ENCODE data around the gene APPBP2. TPM values are rescaled to one million over a fixed set of nuclear protein-coding genes. Genes with fewer than 3 reads are reported as not detected.
"Not testable (repeated sequence)": the region's sequence is repeated elsewhere in the genome, so short reads cannot be mapped to it uniquely, and the experiment has no call there.

Gene APPBP2
- total and polyA plus RNA-seq, 3 experiments from 2014 or later: 21.0 to 29.5 (median 27.7) TPM

DNA sequence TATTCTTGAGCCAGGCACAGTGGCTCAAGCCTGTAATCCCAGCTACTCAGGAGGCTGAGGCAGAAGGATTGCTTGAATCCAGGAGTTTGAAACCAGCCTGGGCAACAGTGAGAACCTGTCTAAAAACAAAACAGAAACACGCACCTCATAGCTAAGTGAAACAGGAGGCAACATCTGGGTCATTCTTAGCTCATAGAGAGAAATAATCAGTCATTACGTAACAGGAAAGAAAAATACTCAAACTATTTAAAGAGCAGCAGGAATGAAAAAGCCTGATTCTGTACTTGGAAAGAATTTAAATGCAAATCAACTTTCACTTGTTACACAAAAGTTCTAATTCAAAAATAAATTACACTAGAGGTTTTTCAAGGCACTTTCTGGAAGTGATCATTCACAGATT lies 86.5 kb downstream of the APPBP2 start:
- H3K27me3 ChIP-seq (ENCODE audit: insufficient read depth, low read length, poor library complexity, severe bottlenecking): no peaks in the 10 kb centered on the region
- no peak overlapping the region for H3K27ac ChIP-seq (ENCODE audit: low read depth, low read length)
- H3K9me3 ChIP-seq (ENCODE audit: low read length): no peaks in the 10 kb centered on the region
- H3K4me3 Mint-ChIP-seq: no peak overlapping the region
- no peak overlapping the region for H3K4me3 ChIP-seq (ENCODE audit: low read length)
- no peak for DNase-seq
- no peaks in the 10 kb centered on the region for H3K36me3 ChIP-seq (ENCODE audit: insufficient read depth, low read length)
- H3K9me3 Mint-ChIP-seq: no peaks in the 10 kb centered on the region
- ChIA-PET CTCF (no interaction called here), POLR2A (no interaction called here)
- peaks cover 0 to 8% of the 10 kb centered on the region in 2 donors for H3K27me3 Mint-ChIP-seq
- no peak overlapping the region for H3K27ac Mint-ChIP-seq
- H3K4me1 Mint-ChIP-seq: peaks cover 0 to 5% (median 4%) of the 10 kb centered on the region in 3 donors
- no peaks in the 10 kb centered on the region for H3K4me1 ChIP-seq (ENCODE audit: insufficient read depth, low read length)
- H3K36me3 Mint-ChIP-seq: peaks cover 0 to 2% (median 0%) of the 10 kb centered on the region in 3 donors

DNA sequence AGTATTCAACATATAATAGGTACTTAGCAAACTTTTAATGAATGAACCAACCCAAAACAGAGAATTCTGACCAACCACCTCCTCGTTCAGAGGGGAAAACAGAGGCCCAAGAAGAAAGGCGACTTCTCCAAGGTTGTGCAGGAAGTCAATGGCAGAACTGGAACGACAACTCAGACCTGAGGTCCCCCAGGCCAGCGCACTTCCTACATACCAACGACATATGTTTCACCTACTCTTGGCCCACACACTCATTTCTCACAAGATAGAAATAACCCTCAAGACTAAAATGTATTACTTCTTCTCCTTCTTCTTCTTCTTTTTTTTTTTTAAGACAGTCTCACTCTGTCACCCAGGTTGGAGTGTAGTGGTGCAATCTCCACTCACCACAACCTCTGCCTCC lies 89.4 kb downstream of the APPBP2 start:
- H3K4me1 ChIP-seq (ENCODE audit: insufficient read depth, low read length): no peaks in the 10 kb centered on the region
- DNase-seq: no peak
- Mint-ChIP-seq H3K27ac (no peak overlapping the region), H3K36me3 (no peaks in the 10 kb centered on the region), H3K9me3 (no peaks in the 10 kb centered on the region), H3K27me3 (peaks cover 9 to 18% of the 10 kb centered on the region in 2 donors), H3K4me1 (peaks cover 0 to 5% (median 4%) of the 10 kb centered on the region in 3 donors), H3K4me3 (no peak overlapping the region)
- no peaks in the 10 kb centered on the region for H3K36me3 ChIP-seq (ENCODE audit: insufficient read depth, low read length)
- CTCF ChIA-PET: interaction anchor here (0.8 kb wide), 1 partner anchor 283 kb away, joined by 3 read pairs; no protein-coding TSS in a partner anchor
- no peak overlapping the region for H3K4me3 ChIP-seq (ENCODE audit: low read length)
- H3K27me3 ChIP-seq (ENCODE audit: insufficient read depth, low read length, poor library complexity, severe bottlenecking): no peaks in the 10 kb centered on the region
- H3K27ac ChIP-seq (ENCODE audit: low read depth, low read length): no peak overlapping the region
- no peaks in the 10 kb centered on the region for H3K9me3 ChIP-seq (ENCODE audit: low read length)
- POLR2A ChIA-PET: no interaction called here

DNA sequence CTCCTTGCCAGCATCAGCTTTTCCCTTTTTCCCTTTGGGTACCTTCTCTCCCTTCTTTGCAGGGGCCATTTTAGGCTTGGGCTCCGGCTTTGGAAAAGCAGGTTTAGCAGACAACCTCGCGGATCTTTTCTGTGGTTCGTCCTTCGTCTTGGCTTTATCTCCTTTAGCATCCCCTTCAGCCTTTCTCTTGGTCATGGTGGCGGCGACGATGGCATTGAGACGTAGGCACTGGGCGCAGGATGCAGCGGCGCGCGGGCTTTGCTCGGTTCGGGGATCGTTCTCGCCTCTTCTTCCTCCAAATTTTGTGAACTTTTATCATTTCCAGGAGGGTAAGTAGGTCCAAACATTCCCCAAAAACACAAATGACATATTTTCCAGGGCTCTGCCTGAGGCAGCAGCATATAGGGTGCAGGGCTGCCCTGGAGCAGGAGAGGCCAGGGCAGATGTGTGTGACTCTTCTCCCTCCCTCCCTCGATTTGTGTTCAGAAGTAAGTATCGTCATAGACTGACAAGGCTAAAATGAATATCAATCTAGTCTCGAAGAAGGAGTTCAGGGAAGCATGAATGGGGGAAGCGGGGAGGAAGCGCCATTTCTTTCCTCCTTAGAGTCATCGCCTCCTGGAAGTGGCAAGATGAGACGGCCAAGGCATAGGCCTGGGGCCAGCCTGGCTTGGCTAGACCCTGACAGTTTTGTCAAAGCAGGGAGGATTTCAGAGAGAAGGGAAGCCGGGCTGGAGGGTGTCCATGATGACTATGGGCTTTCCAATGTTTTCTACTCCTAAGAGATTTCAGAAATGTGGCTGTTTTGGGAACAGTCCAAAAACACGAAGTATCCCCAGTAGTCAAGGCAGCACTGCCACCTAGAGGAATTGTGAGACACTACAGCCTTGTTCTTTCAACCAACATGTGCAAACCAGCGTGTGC lies 90.5 kb downstream of the APPBP2 start:
- no peak overlapping the region for H3K27ac Mint-ChIP-seq
- H3K4me1 ChIP-seq (ENCODE audit: insufficient read depth, low read length): no peaks in the 10 kb centered on the region
- H3K4me1 Mint-ChIP-seq: peaks cover 0 to 5% (median 4%) of the 10 kb centered on the region in 3 donors
- H3K4me3 Mint-ChIP-seq: no peak overlapping the region
- H3K4me3 ChIP-seq (ENCODE audit: low read length): no peak overlapping the region
- no peaks in the 10 kb centered on the region for H3K36me3 ChIP-seq (ENCODE audit: insufficient read depth, low read length)
- H3K27me3 ChIP-seq (ENCODE audit: insufficient read depth, low read length, poor library complexity, severe bottlenecking): no peaks in the 10 kb centered on the region
- peak; percentile 17 to 70 (median 56) for DNase-seq
- peaks cover 9 to 18% of the 10 kb centered on the region in 2 donors for H3K27me3 Mint-ChIP-seq
- H3K9me3 ChIP-seq (ENCODE audit: low read length): no peaks in the 10 kb centered on the region
- no peak overlapping the region for H3K27ac ChIP-seq (ENCODE audit: low read depth, low read length)
- H3K9me3 Mint-ChIP-seq: no peaks in the 10 kb centered on the region
- ChIA-PET CTCF (interaction anchor here (0.8 to 1.3 kb wide), 2 partner anchors 14 to 282 kb away, joined by 3 read pairs; no protein-coding TSS in a partner anchor), POLR2A (no interaction called here)
- H3K36me3 Mint-ChIP-seq: peaks cover 0 to 3% (median 0%) of the 10 kb centered on the region in 3 donors

DNA sequence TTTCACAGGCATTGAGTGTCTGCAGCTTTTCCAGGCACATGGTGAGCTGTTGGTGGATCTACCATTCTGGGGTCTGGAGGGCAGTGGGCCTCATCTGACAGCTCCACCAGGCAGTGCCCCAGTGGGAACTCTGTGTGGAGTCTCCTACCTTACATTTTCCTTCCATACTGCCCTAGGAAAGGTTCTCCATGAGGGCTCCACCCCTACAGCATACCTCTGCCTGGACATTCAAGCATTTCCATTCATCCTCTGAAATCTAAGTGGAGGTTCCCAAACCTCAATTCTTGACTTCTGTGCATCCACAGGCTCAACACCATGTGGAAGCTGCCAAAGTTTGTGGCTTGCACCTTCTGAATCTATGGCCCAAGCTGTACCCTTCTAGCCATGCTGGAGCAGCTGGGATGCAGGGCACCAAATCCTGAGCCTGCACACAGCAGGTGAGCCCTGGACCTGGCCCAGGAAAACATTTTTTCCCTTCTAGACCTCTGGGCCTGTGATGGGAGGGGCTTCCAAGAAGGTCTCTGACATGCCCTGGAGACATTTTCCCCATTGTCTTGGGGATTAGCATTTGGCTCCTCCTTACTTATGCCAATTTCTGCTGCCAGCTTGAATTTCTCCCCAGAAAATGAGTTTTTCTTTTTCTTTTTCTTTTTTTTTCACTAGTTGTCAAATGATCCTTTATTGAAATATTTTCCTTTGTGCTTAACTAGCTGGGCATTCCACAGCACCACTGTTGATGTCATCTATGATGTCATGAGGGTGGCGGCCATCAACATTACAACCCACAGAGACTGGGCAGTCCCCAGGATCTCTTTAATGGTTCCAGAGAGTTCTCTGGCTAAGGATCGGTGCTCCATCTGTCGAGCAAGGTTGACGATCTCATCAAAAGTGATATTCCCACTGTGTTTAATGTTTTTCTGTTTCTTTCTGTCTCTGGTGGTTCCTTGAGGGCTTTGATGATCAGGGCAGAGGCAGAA lies 92.7 kb downstream of the APPBP2 start:
- H3K27ac ChIP-seq (ENCODE audit: low read depth, low read length); H3K9me3 ChIP-seq (ENCODE audit: low read length); H3K36me3 ChIP-seq (ENCODE audit: insufficient read depth, low read length); H3K9me3 Mint-ChIP-seq; DNase-seq; H3K27me3 ChIP-seq (ENCODE audit: insufficient read depth, low read length, poor library complexity, severe bottlenecking); H3K4me1 Mint-ChIP-seq; H3K4me3 ChIP-seq (ENCODE audit: low read length); H3K4me3 Mint-ChIP-seq; POLR2A ChIA-PET; H3K36me3 Mint-ChIP-seq; H3K27ac Mint-ChIP-seq; H3K4me1 ChIP-seq (ENCODE audit: insufficient read depth, low read length): not testable (repeated sequence)
- CTCF ChIA-PET: interaction anchor here (1.4 kb wide), 1 partner anchor 12 kb away, joined by 4 read pairs; no protein-coding TSS in a partner anchor
- peaks cover 9 to 18% of the 10 kb centered on the region in 2 donors for H3K27me3 Mint-ChIP-seq

DNA sequence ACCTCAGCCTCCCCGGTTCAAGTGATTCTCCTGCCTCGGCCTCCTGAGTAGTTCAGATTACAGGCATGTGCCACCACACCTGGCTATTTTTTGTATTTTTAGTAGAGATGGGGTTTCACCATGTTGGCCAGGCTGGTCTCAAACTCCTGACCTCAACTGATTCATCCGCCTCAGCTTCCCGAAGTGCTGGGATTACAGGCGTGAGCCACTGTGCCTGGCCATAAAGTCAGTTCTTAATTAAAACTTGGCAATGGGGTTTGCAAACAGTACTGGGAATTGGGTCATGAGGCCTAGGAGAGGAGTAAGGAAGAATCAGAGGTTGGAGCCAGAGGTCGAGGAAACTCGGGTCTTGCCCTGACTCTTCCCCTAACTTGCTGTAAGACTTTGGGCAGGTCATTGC lies 95.5 kb downstream of the APPBP2 start:
- H3K27ac Mint-ChIP-seq; H3K4me3 ChIP-seq (ENCODE audit: low read length); H3K27ac ChIP-seq (ENCODE audit: low read depth, low read length); H3K9me3 ChIP-seq (ENCODE audit: low read length); H3K4me3 Mint-ChIP-seq; H3K9me3 Mint-ChIP-seq; H3K4me1 ChIP-seq (ENCODE audit: insufficient read depth, low read length); H3K4me1 Mint-ChIP-seq; H3K36me3 ChIP-seq (ENCODE audit: insufficient read depth, low read length); H3K27me3 ChIP-seq (ENCODE audit: insufficient read depth, low read length, poor library complexity, severe bottlenecking); POLR2A ChIA-PET; DNase-seq; H3K36me3 Mint-ChIP-seq: not testable (repeated sequence)
- CTCF ChIA-PET: interaction anchor here (1.5 kb wide), 1 partner anchor 10 kb away, joined by 3 read pairs; no protein-coding TSS in a partner anchor
- peaks cover 9 to 15% of the 10 kb centered on the region in 2 donors for H3K27me3 Mint-ChIP-seq

DNA sequence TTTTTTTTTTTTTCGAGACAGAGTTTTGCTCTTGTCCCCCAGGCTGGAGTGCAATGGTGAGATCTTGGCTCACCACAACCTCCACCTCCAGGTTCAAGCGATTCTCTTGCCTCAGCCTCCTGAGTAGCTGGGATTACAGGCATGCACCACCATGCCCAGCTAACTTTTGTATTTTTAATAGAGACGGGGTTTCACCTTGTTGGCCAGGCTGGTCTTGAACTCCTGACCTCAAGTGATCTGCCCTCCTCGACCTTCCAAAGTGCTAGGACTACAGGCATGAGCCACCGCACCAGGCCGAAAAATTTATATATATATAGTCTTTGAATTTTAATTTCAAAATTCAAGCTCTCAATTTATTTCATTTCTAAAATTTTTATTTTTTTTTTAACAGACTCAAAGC lies 97.6 kb downstream of the APPBP2 start:
- H3K9me3 ChIP-seq (ENCODE audit: low read length); H3K36me3 Mint-ChIP-seq; H3K4me1 Mint-ChIP-seq; H3K36me3 ChIP-seq (ENCODE audit: insufficient read depth, low read length); H3K4me3 Mint-ChIP-seq; POLR2A ChIA-PET; DNase-seq; H3K27me3 ChIP-seq (ENCODE audit: insufficient read depth, low read length, poor library complexity, severe bottlenecking); H3K27ac Mint-ChIP-seq; H3K4me1 ChIP-seq (ENCODE audit: insufficient read depth, low read length); H3K27ac ChIP-seq (ENCODE audit: low read depth, low read length); H3K4me3 ChIP-seq (ENCODE audit: low read length); H3K9me3 Mint-ChIP-seq; H3K27me3 Mint-ChIP-seq; CTCF ChIA-PET: not testable (repeated sequence)

DNA sequence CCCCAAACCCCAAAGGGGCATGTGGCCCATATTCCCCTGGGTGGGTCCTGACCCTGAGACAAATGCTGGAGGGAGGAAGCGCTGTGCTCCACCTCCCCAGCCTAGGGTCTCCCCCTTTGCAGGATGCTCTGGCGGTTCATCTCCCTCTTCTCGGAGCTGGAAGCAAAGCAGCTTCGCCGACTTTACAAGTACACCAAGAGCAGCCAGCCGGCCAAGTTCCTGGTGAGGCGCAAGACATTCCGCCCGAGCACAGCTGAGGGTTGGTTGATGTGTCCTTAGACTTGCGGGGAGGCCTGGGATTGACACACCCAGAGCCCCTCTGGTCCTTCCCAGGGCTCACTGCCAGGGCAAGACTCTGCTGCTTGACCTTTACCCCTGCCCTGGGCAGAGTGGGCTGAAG lies 99.4 kb downstream of the APPBP2 start:
- Histone ChIP-seq H3K27me3 (ENCODE audit: insufficient read depth, low read length, poor library complexity, severe bottlenecking) (no peaks in the 10 kb centered on the region), H3K4me3 (ENCODE audit: low read length) (no peak overlapping the region), H3K9me3 (ENCODE audit: low read length) (no peaks in the 10 kb centered on the region), H3K36me3 (ENCODE audit: insufficient read depth, low read length) (no peaks in the 10 kb centered on the region), H3K4me1 (ENCODE audit: insufficient read depth, low read length) (no peaks in the 10 kb centered on the region), H3K27ac (ENCODE audit: low read depth, low read length) (no peak overlapping the region)
- Mint-ChIP-seq H3K4me1 (peaks cover 0 to 6% (median 4%) of the 10 kb centered on the region in 3 donors), H3K36me3 (peaks cover 0 to 3% (median 0%) of the 10 kb centered on the region in 3 donors), H3K9me3 (no peaks in the 10 kb centered on the region), H3K27ac (no peak overlapping the region), H3K27me3 (peaks cover 0 to 5% of the 10 kb centered on the region in 2 donors), H3K4me3 (no peak overlapping the region)
- ChIA-PET POLR2A (no interaction called here), CTCF (interaction anchor here (1.5 kb wide), 1 partner anchor 30 kb away, joined by 3 read pairs; no protein-coding TSS in a partner anchor)
- DNase-seq: no peak
